Caki2 (cell line): ENCODE measurements around the gene RFX5. TPM values are rescaled to one million over a fixed set of nuclear protein-coding genes. Genes with fewer than 3 reads are reported as not detected.

ENCODE experiments used
- DNase-seq: peaks from one replicate; pipeline ENCODE4 v3.0.0-alpha.2; 2015; ENCODE audit warnings: low read depth
- in situ Hi-C: cut with HindIII; loops from 2 replicates; pipeline ENCODE4 v1.10.0; 2016; ENCODE audit warnings: low sequenced_read_pairs, low pct_unique_long_range_greater_than_20kb, mixed read lengths
- total RNA-seq: library from RNA; depleted of rRNA; stranded (reverse); fragments of >200 nt; shearing (Covaris generic); gene quantifications from 2 replicates; pipeline ENCODE4 v1.2.3, GENCODE V29; 2014; ENCODE audit warnings: low replicate concordance

RFX5 gene
- total RNA-seq, 1 experiment from 2014 or later: 50.4 TPM

DNA sequence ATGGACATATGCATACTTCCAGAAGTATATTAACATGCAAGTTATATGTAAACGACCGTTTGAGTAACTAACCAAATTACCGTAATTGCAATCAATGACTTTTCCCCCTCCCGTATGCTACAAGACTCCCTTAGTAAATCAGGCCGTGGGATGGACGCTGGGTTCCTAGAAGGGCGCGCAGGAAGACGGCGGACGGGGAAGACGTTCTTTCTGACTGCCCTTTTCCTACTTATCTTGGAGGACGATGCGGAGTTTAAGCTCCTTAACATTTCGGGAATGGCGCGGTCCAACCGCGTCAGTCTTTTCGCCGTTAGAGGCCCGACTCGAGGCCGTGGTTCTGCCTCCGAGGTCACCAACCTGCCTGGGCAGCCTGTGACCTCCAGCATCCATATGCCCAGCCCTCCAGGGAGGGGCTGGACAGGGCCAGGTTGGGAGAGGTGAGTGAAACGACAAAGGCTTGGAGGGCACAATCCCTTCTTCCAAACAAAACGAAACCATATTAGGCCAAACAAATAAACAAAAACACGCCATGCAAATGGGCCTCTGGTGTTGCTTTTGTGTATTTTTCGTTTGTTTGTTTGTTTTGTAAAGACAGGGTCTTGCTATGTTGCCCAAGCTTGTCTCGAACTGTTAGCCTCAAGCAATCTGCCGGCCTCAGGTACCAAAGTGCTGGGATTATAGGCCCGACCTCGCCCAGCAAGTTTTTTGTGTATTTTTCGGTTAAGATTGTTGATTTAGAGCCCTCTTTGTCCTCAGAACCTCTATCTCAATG lies 19.0 kb downstream of the RFX5 start:
- DNase-seq: no peak
- in situ Hi-C loops: no loop called here

DNA sequence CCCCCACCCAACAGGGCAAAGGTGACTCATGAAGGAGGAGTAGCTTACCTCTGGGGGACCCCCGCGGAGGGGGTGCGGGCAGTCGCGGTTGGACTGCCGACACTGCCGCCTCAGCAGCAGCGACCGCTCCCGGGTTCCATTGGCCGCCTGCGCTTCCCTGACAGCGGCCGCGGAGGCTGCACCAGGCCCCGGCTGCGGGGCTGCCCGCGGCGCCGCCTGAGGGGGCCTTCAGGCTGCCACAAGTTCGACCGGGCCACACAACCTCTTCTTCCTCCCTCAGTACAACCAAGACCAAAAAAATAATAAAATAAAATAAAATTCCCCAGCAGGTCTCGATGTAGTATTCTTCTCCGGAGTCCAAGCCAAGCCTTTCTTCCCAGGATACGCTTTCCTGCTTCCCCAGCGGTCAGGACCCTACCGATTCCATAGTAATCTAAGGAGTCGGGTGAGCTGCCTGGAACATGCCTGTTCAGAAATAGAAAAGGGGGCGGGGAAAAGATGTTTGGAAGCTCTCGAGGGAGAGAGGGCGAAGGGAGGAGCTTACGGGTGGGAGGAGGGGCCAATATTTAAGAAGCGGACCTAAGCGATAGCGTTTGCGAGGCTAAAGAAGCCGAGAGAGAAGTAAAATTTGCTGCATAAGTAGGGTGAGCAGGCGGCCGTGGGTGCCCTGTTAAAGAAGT lies 19.7 kb downstream of the RFX5 start, which contains the start of gene PI4KB:
TSS of gene PI4KB (minus strand) at position 194 of the 680 bp plus-strand sequence. CDS start 10,935 bp downstream, outside the sequence.
- in situ Hi-C loops: no loop called here
- DNase-seq: peak; percentile 98

DNA sequence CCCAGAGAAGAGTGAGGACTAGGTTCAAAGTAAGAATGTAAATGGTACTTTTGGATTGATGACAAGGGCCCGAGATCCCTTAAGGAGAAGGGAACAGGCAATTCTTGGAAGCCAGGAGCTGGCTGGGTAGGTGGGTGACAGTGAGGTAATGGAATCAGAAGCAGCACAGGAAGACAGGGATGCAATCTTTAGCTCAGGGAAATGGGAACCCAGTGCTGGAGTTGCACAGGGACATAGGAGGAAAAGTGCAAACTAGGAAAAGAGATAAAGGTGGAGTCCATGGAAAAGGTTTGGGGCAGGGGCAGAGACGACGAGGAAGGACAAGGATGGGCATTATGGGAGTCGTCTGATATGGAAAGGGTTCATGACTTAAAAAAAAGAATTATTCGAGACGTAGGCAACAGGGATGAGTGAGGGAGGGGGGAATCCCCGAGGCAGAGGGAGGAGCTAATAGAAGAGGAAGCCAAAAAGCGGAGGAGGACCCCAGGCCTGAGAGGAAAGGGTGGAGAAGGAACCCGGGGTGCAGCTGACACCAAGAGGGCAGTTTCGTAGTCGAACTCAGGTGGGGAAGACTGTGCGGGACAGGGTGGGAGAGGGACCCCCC lies 20.3 kb downstream of the RFX5 start:
- in situ Hi-C loops: no loop called here

DNA sequence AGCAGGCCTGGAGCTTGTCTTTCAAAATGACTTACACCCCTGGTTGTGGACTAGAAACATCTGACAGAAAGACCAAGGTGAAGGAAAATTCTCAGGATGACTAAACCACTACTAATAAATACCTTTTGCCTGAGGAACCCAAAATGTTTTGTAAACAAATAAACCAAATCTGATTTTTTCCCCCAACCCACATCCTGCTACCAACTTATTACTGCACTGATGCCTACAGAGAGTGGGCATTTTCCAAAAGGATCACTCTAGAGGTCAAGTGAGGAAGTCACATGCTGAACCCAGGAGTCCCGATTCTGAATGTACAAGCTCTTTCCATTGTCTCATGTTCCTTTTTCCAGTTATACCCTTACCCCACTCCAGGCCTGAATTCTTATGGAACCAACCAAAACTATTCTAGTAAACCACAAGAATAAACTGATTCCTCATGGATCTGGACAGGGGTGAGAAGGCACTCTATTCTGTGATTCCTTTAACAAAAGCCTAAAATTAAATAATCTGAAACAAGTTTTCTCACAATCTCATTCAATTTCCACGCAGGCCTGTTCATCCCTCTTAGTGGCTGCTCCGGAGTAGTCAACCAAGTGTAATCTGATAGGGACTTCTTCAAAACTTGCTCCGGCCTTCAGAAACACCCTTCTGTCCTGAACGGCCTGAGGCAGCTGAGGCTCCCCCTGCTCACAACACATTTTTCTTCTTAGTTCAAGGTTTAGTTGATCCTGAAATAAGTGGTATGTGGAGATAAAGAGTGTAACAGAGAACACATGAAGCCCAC lies 21.2 kb downstream of the RFX5 start:
- DNase-seq: no peak
- in situ Hi-C loops: no loop called here

More for the DNA sequence above, 20.3 kb downstream of the RFX5 start:
- DNase-seq: no peak

DNA sequence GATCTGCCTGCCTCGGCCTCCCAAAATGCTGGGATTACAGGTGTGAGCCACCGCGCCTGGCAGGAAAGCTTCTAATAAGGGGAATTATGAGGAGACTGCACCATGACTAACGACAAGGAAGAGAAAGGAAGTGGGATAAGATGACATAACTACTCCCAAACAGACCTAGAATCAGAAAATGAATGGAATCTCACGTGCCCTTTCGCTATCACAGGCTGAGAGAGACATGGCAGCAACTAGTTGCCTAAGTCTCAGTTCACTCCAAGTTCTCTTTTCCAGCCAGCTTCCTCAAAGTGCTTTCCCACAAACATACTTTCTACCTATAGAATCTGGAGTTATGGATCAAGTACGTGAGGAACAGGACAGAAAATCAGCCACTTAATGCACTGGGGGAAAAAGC lies 21.8 kb downstream of the RFX5 start:
- DNase-seq: no peak
- in situ Hi-C loops: no loop called here

DNA sequence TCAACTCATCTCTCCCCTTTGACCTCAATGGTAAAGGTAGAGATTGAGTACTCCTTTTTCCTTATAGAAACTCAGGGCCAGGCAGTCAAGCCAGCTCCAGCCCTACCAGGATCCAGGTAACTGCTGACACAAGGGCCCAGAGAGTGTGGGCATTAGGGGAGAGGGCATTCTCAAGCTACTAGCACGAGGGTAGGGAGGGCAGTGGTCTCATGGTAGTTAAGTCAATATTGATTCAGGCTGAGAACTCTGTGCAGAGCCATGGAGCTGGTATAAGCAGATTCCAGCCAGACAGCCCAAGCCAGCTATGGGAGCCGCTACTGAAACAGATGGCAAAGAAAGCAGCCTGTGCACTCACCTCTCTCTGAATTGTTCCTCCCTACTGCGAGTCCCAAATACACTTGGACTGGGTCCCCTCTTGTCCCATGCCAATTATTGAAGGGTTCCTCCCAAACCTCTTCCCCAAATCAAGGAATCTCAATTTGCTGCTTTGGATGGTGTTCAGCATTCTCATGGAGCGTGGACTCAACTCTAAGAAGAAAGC lies 22.6 kb downstream of the RFX5 start:
- DNase-seq: no peak
- in situ Hi-C loops: no loop called here

DNA sequence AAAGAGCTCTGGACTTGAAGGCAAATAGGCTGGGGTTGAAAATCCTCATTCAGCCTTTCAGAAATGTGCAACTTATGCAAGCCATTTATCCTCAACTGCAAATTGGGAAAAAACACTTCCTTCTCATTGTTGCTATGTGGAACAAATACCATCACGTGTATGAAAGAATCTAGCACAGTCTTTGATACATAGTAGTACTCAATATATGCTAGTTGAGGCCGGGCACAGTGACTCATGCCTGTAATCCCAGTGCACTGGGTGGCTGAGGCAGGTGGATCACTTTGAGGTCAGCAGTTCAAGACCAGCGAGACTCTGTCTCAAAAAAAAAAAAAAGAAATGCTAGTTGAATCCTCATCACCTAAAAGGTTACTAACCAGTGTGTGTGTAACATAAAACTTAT lies 28.1 kb downstream of the RFX5 start:
- no peak for DNase-seq
- in situ Hi-C loops: no loop called here

DNA sequence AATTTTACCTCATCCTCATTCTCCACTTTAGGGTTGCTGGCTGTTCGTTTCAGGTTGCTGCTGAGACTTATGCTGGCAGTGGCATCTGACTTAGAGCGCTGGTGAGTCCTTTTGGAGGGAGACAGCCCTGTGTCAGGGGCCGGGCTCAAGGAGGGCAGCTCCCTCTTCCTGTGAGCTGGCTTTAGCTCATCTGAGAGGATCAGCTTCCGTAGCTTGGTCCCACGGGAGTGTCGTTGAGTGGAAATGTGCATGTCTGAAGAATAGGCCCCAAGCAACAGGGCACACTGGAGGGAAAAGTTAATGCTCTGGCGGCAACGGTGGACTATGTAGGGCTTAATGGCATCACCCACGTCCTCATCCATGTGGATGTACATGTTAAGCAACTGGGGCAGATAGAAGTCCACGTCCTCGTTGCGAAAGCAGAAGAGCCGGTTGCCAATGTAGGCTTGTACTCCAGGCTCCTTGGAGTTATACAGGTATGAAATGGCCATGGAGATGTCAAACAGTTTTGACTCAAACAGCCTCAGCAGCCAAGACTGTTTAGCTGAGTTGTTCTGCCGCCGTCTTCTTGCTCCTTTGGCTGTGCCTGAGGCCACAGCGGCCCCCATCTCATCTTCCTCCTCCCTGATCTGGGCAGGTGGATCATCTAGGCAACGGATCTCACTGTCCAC lies 31.4 kb downstream of the RFX5 start:
- DNase-seq: no peak
- in situ Hi-C loops: no loop called here

DNA sequence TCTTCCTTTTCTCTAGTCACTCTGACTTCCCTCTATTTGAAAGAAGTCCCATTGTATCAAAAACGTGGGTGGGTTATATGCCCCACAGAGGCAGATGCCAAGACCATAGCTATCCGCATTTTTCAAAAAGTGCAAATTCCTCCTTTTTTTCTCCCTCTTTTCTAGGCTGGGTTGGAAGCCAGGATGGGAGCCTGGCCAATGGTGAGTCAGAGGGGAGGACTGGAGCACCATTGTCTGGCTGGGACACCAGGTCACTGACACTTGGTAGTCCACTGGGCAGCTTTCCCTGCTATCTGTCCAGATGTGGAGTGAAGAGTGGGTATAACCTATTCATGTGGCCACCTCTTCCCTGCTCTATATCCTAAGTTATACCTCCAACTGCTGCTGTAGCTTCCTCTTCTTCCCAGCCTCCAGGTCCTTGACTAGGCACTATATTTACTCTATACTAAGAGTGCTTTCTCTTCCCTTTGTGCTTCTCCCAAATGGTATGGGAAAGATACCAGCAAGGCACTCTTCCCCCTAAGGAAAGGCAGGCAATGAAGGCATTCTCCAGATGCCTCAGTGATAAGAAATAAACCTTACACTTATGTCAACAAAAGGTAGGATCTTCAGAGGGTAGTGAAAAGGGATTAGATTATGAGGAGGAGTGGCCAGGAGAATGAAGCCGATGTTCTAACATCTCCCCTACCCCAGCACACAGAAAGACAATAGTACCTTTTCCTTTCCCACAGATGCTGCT lies 32.7 kb downstream of the RFX5 start:
- peak; percentile 21 for DNase-seq
- in situ Hi-C loops: no loop called here

DNA sequence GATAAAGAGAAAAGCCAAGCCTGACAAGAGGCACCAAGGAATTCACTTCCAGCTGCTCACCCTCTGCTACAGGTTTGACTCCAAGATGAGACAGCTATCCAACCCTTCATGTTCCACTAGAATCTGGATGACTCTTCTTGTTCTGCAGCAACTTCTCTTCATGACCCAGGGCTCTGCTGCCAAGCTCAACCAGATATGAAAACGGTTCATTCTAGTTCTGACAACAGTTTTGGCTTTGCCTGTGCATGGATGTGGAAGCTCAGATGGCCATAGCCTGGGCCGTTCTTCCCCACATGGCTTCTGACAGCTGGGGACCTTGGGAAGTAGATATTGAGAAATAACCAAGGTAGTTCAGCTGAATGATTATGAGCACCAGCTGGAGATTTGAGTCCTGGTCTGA lies 33.6 kb downstream of the RFX5 start:
- no peak for DNase-seq
- in situ Hi-C loops: no loop called here

DNA sequence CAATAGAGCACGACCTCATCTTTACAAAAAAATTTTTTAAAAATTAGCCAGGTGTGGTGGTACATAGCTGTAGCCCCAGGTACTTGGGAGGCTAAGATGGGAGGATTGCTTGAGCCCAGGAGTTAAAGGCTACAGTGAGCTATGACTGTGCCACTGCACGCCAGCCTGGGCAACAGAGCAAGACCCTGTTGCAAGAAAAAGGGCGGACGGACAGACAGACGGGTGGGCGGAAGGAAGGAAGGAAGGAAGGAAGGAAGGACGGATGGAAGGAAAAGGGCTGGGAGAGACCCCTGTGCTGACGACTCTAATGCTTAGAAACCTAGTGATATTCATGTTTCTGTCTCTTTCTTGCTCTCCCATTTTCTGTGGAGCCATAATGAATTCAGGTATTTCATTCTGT lies 34.2 kb downstream of the RFX5 start:
- DNase-seq: no peak

DNA sequence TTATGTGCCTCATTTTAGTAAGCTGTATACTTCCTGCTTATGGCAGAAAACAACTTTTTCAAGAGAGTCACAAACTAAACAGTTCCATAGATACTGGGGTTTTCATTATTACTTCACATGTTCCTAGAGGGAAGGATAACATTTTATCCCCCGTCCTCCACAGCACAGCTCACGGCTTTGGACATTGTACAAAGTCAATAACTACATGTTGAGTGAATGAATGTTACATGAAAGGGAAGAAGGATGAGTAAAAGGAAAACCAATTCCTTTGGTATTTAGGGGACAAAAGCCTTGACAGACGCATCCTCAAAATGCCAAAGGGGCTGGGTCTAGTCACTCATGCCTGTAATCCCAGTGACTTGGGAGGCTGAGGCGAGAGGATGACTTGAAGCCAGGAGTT lies 34.6 kb downstream of the RFX5 start:
- in situ Hi-C loops: no loop called here
- DNase-seq: no peak

More for the DNA sequence above, 34.2 kb downstream of the RFX5 start:
- in situ Hi-C loops: no loop called here

DNA sequence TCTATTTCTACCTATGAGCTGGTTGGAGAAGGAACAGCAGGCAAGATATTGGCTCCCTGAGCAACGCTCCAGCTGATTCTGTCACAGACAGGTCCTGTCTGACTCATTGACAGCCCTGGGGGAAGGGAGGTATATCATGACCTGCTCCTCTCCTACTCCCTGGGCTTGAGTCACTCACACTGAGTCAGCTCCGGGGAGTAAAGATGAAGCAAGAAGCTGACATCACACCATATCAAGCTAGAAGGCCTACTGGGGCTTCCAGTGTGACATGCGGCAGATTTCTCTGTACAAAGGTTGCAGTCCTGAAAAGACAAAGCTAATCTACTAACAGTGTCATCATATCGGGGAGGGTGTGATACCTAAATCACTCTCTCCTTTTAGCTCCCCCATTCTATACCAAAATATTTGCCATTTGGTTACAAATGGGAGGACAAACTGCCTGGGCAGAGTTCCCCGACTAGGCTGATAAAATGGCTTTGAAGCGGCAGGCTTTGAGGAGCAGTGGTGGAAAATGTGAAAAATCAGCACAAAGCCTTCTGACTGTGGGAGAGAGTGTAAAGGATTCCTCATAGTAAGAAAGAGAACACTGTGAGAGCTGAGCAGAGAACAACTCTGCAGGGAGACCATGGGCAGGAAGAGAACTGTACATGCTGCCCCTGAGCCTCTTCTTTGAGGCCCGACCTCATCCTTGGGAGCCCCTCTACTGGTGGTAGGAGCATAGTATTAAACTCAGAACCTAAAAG lies 35.3 kb downstream of the RFX5 start:
- in situ Hi-C loops: no loop called here

DNA sequence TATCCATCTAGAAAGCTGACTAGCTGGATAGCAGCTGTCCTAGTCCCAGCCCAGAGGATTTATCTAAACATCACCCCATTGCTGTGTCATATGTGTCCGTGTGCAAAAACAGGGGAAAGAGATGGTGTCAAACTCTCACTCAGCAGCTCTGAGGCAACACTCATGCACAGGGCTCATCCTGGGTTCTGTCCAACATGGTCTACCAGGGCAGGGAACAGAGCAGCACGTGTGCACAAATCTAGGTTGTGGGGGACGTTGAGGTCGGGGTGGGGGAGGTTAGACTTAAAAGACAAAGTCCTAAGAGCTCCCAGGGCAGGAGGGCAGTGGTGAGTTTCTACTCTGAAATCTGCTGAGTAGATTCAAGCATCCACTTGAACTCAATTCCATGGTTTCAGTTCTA lies 36.0 kb downstream of the RFX5 start:
- no peak for DNase-seq
- in situ Hi-C loops: no loop called here

More for the DNA sequence above, 35.3 kb downstream of the RFX5 start:
- DNase-seq: peak; percentile 94

DNA sequence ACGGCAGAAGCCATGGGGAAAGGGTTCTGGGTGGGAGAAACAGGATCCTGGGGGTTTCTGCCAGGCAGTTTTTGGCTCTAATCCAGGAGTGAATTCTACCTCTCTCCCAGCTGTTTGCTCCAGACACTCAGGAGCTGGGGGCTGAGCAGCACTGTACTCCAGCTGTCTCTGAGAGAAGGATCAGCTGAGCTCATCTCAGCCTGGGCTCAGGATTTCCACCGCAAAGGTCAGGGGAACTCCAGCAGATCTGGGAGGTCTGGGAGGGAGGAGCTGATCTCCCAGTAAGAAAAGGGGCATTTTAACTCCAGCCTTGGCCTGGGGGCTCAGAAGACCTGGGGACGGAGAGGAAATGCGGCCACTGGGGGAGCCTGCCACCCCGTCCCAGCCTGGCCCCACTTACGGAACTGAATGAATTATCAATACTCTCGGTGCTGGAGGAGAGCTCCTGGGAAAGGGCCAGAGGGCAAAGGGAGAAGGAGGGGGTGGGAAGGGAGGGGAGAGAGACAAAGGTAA lies 37.2 kb downstream of the RFX5 start:
- in situ Hi-C loops: no loop called here
- DNase-seq: no peak

DNA sequence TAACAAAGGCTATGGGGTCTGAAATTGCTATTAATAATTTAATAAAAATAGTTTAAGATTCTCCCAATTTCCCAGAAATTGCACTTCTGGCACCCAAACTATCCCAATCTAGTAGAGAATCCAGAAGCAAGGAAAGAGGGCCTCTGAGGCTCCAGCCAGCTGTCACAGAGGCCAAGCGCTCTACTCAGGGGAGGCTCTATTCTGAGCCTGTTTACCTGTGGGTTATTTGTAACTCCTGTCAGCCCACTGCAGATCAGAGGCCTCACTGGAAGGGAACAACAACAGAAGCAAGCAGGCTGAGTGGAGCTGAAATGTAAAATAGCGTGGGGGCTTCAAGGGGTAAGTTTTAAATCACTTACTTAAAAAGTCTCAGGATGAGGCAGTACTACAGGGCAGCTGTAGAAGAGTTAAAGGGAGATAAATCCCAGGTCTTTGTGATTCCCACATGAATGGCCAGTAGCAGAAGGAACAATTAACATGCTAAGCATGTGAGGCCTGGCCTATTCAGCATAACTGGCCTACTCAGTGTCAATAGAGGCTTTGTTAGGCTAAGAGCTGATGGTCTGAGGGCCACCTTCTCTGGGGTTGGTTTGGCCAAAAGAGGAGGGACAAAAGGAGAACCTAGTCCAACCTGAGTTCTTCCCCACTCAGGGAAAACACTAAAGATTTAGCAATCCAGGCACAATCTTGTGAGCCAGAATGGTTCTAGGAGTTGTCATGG lies 52.1 kb downstream of the RFX5 start:
- in situ Hi-C loops: no loop called here
- DNase-seq: no peak
